Motor neuron (in vitro differentiated cells): Measurements from ENCODE around the gene MCL1. TPM values are rescaled to one million over a fixed set of nuclear protein-coding genes. Genes with fewer than 3 reads are reported as not detected.
"Not testable (repeated sequence)": the region's sequence is repeated elsewhere in the genome, so short reads cannot be mapped to it uniquely, and the experiment has no call there.

Source experiments
- ATAC-seq, 8 experiments: fragments of 200-7000 bp; cut with Tn5 transposase; replicated peaks in 6 of 8; 2 replicates each; pipeline ENCODE4 v1.8.0; 2021; ENCODE audit warnings: mild to moderate bottlenecking in 8 of 8, moderate library complexity in 8 of 8
- H3K27ac ChIP-seq, 2 donors: fragments of 250-450 bp; sonication (Bioruptor Pico); 2 replicates each; pipeline ENCODE4 v1.9.0; 2021; ENCODE audit warnings: antibody characterized with exemption in 2 of 2, mild to moderate bottlenecking in 2 of 2, moderate library complexity in 1 of 2
- H3K4me1 ChIP-seq, 2 donors: fragments of 250-450 bp; sonication (Bioruptor Pico); replicated peaks in 1 of 2; 2 replicates each; pipeline ENCODE4 v1.6.1; 2021; ENCODE audit warnings: antibody characterized with exemption in 2 of 2, mild to moderate bottlenecking in 2 of 2, moderate library complexity in 1 of 2
- H3K4me3 ChIP-seq, 5 donors: fragments of 250-450 bp; sonication (Bioruptor Pico); 2 replicates each; pipeline ENCODE4 v1.9.0; 2021; ENCODE audit warnings: antibody characterized with exemption in 5 of 5, mild to moderate bottlenecking in 5 of 5, moderate library complexity in 4 of 5
- WGBS, 10 experiments: fragments of 450-650 bp; shearing (Covaris generic); methylation state at CpG; one replicate each; pipeline ENCODE4 v1.0.0; 2022; 5-methylcytosine and 5-hydroxymethylcytosine counted together
- in situ Hi-C, 9 experiments: fragments of 400-800 bp; cut with MboI; loops; one replicate each; pipeline ENCODE4 v1.15.0; 2021; ENCODE audit warnings: low sequenced_read_pairs in 9 of 9, low pct_unique_long_range_greater_than_20kb in 2 of 9; ENCODE audit not compliant: unreplicated experiment in 9 of 9
- total RNA-seq, 8 experiments: library from RNA; unstranded; fragments of 300-600 nt; gene quantifications; 2 replicates each; pipeline versions ENCODE4 v1.2.3 to v1.2.4, GENCODE V29; 2022

Gene MCL1
- total RNA-seq, 8 experiments from 2014 or later = 125 to 182 (median 142) TPM

DNA sequence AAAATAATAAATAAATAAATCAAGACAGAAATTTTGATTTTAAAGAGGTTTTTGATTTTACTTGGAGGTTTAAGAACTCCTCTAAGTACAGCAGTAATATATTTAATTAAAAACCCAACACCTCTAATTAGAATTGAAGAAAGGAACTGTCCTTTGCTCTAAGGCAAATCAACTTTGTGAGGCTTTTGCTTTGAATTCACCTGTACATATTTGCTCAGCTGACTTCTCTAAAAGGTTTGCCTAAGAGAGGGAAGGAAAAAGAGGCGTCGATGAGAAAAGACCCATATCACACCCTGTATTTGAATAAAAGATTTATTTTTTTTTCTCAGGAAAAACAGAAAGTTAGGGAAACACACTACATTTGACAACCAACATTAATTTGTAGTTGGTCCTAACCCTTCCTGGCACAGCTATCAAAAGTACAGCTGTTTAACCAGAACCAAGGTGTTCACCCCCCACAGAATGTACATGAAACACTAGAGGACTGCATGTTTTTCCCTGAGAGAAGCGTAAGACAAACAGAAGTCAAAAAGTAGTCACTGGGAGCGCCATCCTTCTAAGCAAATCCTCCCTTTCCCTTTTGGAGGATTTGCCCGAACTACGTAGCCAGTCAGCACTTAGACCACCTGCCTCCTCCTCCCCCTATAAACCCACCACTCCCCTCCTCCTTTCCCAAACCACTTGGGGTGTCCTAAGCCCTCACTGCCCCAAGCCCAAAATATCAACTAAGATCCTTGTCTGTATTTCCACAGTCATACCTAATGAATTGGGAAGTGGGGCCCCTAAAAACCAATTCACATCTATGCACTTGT, 4.9 kb downstream of the MCL1 start:
- H3K27ac ChIP-seq = no peak overlapping the region
- peaks cover 19 to 21% of the 10 kb centered on the region in 2 donors for H3K4me1 ChIP-seq
- 68 to 100% (median 92%) methylated on average over 2 to 6 of the region's 6 CpGs; no CpG with 5 or more reads in 2 of the 10 experiments for WGBS, 10 experiments
- in situ Hi-C loops = loop anchor here in 1 of 9 experiments (25.0 kb wide), 1 partner anchor 112 kb away; no protein-coding TSS in a partner anchor
- ATAC-seq = no peak
- peak overlapping the region in 1 of 5 donors; percentile 72 for H3K4me3 ChIP-seq

DNA sequence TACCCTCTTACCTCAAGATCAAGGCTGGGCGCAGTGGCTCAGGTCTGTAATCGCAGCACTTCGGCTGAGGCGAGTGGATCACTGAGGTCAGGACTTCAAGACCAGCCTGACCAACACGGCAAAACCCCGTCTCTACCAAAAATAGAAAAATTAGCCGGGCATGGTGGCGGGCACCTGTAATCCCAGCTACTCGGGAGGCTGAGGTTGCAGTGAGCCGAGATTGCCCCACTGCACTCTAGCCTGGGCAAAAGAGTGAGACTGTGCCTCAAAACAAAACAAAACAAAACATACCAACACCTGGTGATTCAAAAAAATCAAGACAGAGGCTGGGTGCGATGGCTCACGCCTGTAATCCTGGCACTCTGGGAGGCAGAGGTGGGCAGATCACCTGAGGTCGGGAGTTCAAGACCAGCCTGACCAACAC, 5.8 kb downstream of the MCL1 start:
- H3K4me1 ChIP-seq = peaks cover 27 to 29% of the 10 kb centered on the region in 2 donors
- H3K27ac ChIP-seq, H3K4me3 ChIP-seq, ATAC-seq: not testable (repeated sequence)
- in situ Hi-C loops = loop anchor here in 1 of 9 experiments (25.0 kb wide), 1 partner anchor 111 kb away; no protein-coding TSS in a partner anchor
- WGBS, 10 experiments = 80 to 100% (median 96%) methylated on average over 2 to 8 of the region's 13 CpGs; no CpG with 5 or more reads in 3 of the 10 experiments

DNA sequence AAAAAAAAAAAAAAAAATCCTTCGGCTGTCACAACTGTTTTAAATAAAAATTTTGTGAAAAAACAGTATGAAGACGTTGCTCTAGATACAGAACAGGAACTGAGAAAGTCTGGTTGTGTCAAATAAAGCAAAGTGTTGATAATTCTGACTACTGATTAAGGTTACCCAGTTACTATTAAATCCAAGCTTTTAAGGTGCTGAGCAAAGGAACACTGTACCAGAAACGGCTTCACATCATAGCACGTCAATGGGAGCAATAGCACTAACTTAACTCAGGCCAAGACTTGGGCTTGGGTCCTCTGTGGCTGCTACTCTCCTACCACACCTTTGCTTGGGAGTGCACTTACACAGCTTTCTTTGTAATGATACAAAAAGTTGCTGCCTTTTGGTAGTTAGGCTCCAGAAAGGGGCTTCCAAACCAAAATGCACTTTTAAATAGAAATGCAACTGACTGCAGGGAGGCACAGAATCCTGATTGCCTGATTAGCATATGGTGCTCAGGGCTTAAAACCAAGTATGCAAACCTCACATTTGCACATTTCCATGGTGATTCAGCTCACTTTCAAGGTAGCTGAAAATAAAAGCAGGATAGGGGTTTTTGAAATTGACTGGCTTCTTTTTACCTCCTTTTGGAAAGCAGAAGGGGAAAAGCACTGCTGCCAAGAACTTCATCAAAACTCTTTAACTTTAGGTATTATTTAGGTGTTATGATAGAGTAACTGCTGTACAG, 6.3 kb downstream of the MCL1 start:
- no peak overlapping the region for H3K4me3 ChIP-seq
- ATAC-seq = no peak
- H3K27ac ChIP-seq = no peak overlapping the region
- in situ Hi-C loops = loop anchor here in 1 of 9 experiments (25.0 kb wide), 1 partner anchor 111 kb away; no protein-coding TSS in a partner anchor
- WGBS, 10 experiments = 13 to 100% (median 94%) methylated on average over 1 to 4 of the region's 4 CpGs
- peaks cover 32 to 35% of the 10 kb centered on the region in 2 donors for H3K4me1 ChIP-seq

DNA sequence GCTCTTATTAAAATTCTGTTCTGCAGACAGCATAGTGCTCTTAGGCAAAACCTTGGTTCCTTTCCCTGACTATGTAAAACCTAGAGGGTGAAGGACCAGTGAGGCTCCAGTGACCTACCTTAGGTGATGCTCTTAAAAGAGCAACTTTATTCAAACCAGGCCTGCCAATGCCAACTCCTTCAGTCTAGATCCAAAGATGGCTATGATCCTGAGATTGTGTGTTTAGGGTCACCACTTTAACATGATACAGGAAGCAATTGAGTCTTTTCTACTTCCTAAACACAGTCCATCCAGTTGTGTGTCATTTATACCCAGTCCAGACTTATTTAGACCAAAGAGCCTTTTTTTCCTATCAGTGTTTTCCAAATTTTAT, 10.8 kb downstream of the MCL1 start:
- H3K4me1 ChIP-seq = peaks cover 24 to 40% of the 10 kb centered on the region in 2 donors
- in situ Hi-C loops = loop anchor here in 1 of 9 experiments (25.0 kb wide), 1 partner anchor 106 kb away; no protein-coding TSS in a partner anchor
- no peak overlapping the region for H3K4me3 ChIP-seq
- peak in 4 of 8 experiments; percentile 0 to 11 (median 0) for ATAC-seq
- peak overlapping the region; percentile 57 to 81 for H3K27ac ChIP-seq

DNA sequence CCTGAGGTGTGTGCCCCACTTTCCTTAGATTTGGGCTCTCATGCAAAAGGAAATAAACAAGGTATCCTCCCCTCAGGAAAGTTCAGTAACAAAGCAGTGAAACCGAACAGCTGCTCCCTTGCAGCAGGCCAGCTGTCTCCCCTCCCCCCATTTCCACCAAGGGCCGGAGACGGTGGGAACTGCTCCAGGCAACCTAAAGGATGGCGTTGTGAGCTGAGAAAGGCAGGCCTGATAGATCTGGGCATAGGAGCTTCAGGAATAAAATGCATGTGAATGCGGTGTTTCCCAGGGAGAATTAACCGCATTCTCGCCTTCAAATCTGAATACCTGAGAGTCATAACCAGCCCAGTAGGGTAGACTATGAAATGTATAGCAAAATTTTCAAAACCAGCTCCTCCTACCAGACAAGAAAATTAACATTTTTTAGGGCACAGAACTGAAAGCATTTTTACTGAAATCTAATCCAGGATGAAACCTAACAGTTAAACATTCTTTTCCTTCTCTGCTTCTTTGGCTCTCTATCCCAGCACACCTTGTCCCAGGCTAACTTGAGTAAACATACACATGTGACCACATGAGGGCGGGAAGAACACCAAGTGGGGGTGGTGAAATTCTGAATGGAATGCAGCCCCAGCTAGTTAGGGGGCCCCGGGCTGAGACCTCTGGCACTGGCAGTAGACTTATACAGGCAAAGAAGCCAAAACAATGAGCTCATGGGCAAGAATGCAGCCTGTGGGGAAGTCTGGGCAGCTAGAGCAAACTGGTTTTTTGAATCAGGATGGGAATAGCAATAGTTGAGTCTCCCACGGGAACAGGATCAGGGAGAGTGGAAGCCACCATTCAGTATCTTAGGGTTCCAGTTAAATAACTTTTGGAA, 11.5 kb downstream of the MCL1 start:
- peak; percentile 1 to 91 (median 86) for ATAC-seq
- H3K4me1 ChIP-seq = peaks cover 28 to 47% of the 10 kb centered on the region in 2 donors
- 0 to 15% (median 2%) methylated on average over 1 to 10 of the region's 10 CpGs; no CpG with 5 or more reads in 1 of the 10 experiments for WGBS, 10 experiments
- H3K27ac ChIP-seq = peak overlapping the region; percentile 57 to 81
- peak overlapping the region in 3 of 5 donors; percentile 13 to 16 (median 15) for H3K4me3 ChIP-seq
- in situ Hi-C loops = loop anchor here in 1 of 9 experiments (25.0 kb wide), 1 partner anchor 106 kb away; no protein-coding TSS in a partner anchor

DNA sequence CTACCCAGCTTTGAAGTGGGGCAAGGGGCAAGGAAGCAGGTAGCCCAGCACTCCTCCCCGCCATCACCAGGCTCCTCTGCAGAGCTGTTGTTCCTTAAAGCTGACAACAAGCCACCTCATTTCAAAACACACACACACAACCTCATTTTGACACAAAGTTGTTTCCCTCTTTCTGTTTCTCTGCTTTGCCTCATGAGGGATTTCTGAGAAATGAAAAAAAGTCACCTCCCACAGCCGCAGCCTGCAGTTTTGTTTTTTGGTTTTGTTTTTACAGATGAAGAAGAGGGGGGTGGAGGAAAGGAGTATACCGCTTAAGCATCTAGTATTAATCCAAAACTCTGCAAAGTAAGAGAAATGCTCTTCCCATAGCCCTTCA, 12.1 kb downstream of the MCL1 start:
- Histone ChIP-seq H3K4me1 (peaks cover 34 to 53% of the 10 kb centered on the region in 2 donors), H3K27ac (peak overlapping the region; percentile 18 to 81), H3K4me3 (peak overlapping the region in 3 of 5 donors; percentile 13 to 16 (median 15))
- in situ Hi-C loops = loop anchor here in 1 of 9 experiments (25.0 kb wide), 1 partner anchor 105 kb away; no protein-coding TSS in a partner anchor
- 0 to 71% (median 34%) methylated on average over 1 to 3 of the region's 3 CpGs; no CpG with 5 or more reads in 6 of the 10 experiments for WGBS, 10 experiments
- no peak for ATAC-seq

DNA sequence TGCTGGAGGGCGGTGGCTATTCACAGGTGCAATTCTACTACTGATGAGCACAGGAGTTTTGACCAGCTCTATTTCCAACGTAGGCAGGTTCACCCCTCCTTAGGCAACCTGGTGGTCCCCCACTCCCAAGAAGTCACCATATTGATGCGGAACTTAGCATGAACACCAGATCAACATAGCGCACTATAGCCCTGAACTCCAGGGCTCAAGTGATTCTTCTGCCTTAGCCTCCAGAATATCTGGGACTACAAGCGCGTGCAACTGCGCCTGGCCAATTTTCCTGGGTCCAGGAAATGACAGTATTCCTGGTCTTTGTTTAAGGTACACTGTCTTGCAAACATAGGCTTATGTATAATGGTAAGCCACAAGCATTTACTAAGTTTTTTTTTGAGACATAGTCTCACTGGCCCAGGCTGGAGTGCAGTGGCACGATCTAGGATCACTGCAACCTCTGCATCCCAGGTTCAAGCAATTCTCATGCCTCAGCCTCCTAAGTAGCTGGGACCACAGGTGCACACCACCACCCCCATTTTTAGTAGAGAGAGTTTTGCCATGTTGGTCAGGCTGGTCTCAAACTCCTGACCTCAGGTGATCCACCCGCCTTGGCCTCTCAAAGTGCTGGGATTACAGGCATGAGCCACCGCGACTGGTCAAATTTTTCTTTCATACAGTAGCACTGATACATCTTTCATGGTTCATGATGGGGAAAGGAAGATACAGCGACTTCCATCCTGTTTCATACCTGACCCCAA, 12.6 kb downstream of the MCL1 start:
- Histone ChIP-seq H3K4me1 (peaks cover 39 to 56% of the 10 kb centered on the region in 2 donors), H3K4me3 (no peak overlapping the region), H3K27ac (peak overlapping the region in 1 of 2 donors; percentile 81)
- in situ Hi-C loops = loop anchor here in 1 of 9 experiments (25.0 kb wide), 1 partner anchor 104 kb away; no protein-coding TSS in a partner anchor
- no peak for ATAC-seq
- 25 to 99% (median 90%) methylated on average over 2 to 11 of the region's 12 CpGs; no CpG with 5 or more reads in 1 of the 10 experiments for WGBS, 10 experiments

DNA sequence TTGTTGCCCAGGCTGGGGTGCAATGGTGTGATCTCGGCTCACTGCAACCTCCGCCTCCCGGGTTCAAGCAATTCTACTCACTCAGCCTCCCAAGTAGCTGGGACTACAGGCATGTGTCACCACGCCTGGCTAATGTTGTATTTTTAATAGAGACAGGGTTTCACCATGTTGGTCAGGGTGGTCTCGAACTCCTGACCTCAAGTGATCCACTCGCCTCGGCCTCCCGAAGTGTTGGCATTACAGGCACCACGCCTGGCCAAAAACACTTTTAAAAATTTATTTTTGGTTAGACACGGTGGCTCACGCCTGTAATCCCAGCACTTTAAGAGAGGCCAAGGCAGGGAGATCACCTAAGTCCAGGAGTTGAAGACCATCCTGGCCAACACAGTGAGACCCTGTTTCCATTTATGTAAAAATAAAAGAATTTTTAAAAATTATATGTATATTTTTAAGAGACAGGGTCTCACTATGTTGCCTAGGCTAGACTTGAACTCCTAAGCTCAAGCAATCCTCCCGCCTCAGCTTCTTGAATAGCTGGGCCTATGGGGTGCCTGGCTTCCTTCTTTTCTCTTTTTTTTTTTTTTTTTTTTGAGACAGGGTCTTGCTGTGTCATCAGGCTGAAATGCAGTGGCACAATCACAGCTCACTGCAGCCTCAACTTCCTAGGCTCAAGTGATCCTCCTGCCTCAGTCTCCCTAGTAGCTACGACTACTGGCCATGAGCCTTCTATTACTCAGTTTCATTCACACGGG, 14.0 kb downstream of the MCL1 start:
- H3K4me1 ChIP-seq = peaks cover 43 to 59% of the 10 kb centered on the region in 2 donors
- not testable (repeated sequence) for ATAC-seq, H3K27ac ChIP-seq, H3K4me3 ChIP-seq
- 82 to 99% (median 94%) methylated on average over 1 to 14 of the region's 14 CpGs; no CpG with 5 or more reads in 2 of the 10 experiments for WGBS, 10 experiments
- in situ Hi-C loops = loop anchor here in 1 of 9 experiments (25.0 kb wide), 1 partner anchor 103 kb away; no protein-coding TSS in a partner anchor

DNA sequence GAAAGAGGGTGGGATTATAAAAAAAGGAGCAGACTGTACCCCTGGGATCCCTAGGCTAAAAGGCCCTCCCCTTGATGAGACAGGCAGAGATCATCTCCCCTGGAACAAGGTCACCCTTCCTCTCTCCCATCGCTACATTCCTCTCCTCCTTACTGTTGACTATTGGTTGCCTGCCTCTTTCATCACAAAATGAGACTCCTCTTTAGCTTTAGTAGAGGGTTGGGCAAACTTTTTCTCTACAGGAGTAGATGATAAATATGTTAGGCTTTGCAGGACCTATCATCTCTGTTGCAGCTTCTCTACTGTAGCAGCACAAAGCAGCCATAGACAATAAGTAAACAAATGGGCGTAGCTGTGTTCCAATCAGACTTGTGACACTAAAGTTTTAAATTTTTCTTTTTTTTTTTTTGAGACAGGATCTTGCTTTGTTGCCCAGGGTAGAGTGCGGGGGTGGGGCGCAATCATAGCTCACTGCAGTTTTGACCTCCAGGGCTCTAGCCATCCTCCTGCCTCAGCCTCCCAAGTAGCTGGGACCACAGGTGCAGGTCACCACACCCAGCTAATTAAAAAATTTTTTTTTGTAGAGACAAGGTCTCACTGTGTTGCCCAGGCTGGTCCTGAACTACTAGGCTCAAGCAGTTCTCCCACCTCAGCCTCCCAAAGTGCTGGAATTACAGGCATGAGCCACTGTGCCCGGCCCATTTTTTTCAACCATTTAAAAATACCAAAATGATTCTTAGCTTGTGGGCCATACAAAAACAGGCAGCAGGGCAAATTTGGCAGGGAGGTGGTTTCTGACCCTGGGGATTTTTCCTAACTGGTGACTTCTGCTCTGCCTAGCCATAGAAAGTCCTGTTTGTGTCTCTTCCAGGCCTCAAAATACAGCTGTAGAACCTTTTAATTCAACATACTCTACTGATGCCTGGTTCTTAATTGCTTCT, 15.1 kb downstream of the MCL1 start:
- ATAC-seq = no peak
- in situ Hi-C loops = loop anchor here in 1 of 9 experiments (25.0 kb wide), 1 partner anchor 102 kb away; no protein-coding TSS in a partner anchor
- no peak overlapping the region for H3K27ac ChIP-seq
- H3K4me3 ChIP-seq = no peak overlapping the region
- 61 to 100% (median 97%) methylated on average over 1 to 4 of the region's 5 CpGs; no CpG with 5 or more reads in 1 of the 10 experiments for WGBS, 10 experiments
- H3K4me1 ChIP-seq = peaks cover 42 to 51% of the 10 kb centered on the region in 2 donors
